A549 (cell line): Measurements from ENCODE around the gene SULT1B1.

ENCODE experiments used
- BHLHE40 ChIP-seq: IDR thresholded peaks from 2 replicates; pipeline ENCODE4 v1.6.1; 2012; ENCODE audit warnings: low read depth, low read length, inconsistent platforms
- SMC3 ChIP-seq: fragments of >200 bp; sonication (Bioruptor Twin); formaldehyde crosslinking; IDR thresholded peaks from 3 replicates; pipeline ENCODE4 v1.6.1; 2018; ENCODE audit warnings: inconsistent platforms
- TF ChIP-seq, protein P1 (sequence below): fragments of >200 bp; sonication (Bioruptor Twin); formaldehyde crosslinking; IDR thresholded peaks from 3 replicates; pipeline ENCODE4 v1.5.1; 2016

DNA sequence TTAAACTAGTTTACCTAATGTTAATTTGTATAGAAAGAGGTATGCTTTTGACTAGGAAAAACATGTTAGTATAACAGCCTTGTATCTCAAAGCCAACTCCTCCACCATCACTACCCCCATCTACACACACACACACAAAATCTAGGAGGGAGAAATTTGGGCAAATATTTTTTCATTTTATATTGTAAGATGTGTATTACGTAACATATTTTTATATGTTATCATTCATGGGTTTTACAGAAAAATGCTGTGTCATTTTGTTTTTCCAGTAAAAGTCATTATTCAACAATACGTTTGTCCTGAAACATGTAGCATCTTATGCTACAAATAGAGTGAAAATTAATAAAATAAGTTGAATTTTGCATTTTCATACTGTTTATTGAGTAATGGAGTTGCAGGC, 3.0 kb downstream of the SULT1B1 start:
- TF ChIP-seq SMC3: no peak
- TF ChIP-seq BHLHE40: no peak
- TF ChIP-seq, protein P1, sequence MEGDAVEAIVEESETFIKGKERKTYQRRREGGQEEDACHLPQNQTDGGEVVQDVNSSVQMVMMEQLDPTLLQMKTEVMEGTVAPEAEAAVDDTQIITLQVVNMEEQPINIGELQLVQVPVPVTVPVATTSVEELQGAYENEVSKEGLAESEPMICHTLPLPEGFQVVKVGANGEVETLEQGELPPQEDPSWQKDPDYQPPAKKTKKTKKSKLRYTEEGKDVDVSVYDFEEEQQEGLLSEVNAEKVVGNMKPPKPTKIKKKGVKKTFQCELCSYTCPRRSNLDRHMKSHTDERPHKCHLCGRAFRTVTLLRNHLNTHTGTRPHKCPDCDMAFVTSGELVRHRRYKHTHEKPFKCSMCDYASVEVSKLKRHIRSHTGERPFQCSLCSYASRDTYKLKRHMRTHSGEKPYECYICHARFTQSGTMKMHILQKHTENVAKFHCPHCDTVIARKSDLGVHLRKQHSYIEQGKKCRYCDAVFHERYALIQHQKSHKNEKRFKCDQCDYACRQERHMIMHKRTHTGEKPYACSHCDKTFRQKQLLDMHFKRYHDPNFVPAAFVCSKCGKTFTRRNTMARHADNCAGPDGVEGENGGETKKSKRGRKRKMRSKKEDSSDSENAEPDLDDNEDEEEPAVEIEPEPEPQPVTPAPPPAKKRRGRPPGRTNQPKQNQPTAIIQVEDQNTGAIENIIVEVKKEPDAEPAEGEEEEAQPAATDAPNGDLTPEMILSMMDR: no peak
